22Rv1 (cell line): ENCODE measurements around the gene SLC47A1.

ENCODE experiments used
- ZFX ChIP-seq: fragments of 450-650 bp; IDR thresholded peaks from 2 replicates; pipeline ENCODE4 v1.6.1; 2017; ENCODE audit warnings: antibody characterized with exemption, borderline replicate concordance
- TF ChIP-seq, protein P1 (sequence below): fragments of 450-650 bp; IDR thresholded peaks from 2 replicates; pipeline ENCODE4 v1.5.1; 2017; ENCODE audit warnings: mild to moderate bottlenecking

DNA sequence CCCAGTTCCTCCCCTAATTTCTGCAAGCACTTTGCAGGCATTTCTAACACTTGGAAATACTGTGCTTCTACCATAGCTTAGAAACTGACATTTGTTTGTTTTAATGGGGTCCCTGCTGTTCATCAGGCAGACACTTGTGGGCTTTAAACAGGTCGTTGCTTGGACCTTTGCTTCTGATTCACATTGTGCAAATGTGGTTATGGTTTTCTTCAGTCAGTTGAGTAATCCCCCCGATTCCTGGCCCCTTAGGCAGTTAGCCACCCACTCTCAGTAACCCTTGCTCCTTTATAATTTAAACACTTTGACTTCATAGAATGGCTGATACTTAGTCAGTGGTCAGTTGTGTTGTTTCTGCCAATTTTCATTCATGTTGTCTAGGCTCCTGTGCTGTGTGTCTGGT, 39.4 kb downstream of the SLC47A1 start:
- TF ChIP-seq, protein P1, sequence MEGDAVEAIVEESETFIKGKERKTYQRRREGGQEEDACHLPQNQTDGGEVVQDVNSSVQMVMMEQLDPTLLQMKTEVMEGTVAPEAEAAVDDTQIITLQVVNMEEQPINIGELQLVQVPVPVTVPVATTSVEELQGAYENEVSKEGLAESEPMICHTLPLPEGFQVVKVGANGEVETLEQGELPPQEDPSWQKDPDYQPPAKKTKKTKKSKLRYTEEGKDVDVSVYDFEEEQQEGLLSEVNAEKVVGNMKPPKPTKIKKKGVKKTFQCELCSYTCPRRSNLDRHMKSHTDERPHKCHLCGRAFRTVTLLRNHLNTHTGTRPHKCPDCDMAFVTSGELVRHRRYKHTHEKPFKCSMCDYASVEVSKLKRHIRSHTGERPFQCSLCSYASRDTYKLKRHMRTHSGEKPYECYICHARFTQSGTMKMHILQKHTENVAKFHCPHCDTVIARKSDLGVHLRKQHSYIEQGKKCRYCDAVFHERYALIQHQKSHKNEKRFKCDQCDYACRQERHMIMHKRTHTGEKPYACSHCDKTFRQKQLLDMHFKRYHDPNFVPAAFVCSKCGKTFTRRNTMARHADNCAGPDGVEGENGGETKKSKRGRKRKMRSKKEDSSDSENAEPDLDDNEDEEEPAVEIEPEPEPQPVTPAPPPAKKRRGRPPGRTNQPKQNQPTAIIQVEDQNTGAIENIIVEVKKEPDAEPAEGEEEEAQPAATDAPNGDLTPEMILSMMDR = no peak
- TF ChIP-seq ZFX = no peak
